ENCODE measurements around the gene ZNF473. TPM values are rescaled to one million over a fixed set of nuclear protein-coding genes. Genes with fewer than 3 reads are reported as not detected.

The ZNF473 gene
- total RNA-seq, 1 donor from 2014 or later: 9.7 TPM

DNA sequence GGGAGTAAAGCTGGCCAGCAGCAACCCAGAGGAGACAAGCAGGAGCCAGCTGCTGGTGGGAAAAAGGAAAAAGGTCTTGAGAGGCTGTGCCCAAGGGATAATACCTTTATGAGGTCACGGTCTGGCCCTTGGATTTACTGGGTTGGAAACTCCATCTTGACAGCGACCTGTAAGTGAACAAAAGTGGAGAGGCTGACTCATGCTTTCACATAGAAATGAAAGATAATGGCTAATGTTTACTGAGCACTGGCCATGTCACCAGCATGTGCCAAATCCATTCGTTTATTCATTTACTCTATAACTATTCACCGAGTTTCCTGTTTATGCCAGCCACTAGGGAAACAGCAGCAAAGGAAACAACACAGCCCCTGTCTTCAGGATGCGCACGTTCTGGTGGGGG lies 5.3 kb upstream of the ZNF473 start:
- peaks cover 12% of the 10 kb centered on the region for H3K36me3 Mint-ChIP-seq (ENCODE audit: low read depth, unreplicated experiment)
- no peaks in the 10 kb centered on the region for H3K9me3 ChIP-seq (ENCODE audit: insufficient read depth, low read depth, low read length)
- H3K27me3 Mint-ChIP-seq (ENCODE audit: low read depth, unreplicated experiment): no peaks in the 10 kb centered on the region
- peaks cover 18% of the 10 kb centered on the region for H3K36me3 ChIP-seq (ENCODE audit: insufficient read depth, low read length)
- H3K27me3 ChIP-seq (ENCODE audit: insufficient read depth, low read length): no peaks in the 10 kb centered on the region
- peaks cover 3% of the 10 kb centered on the region for H3K4me1 Mint-ChIP-seq (ENCODE audit: low read depth, unreplicated experiment)
- peaks cover 29% of the 10 kb centered on the region for H4K20me1 ChIP-seq (ENCODE audit: insufficient read depth, low read length)
- no peak overlapping the region for H2AFZ ChIP-seq (ENCODE audit: low read depth, low read length)
- peaks cover 7% of the 10 kb centered on the region for H3K4me1 ChIP-seq (ENCODE audit: insufficient read depth, low read length)
- peaks cover 42% of the 10 kb centered on the region for H3K79me2 ChIP-seq (ENCODE audit: insufficient read depth, low read length)
- no peak for FAIRE-seq
- H3K9me3 Mint-ChIP-seq (ENCODE audit: unreplicated experiment): no peaks in the 10 kb centered on the region
- DNase-seq (ENCODE audit: low read depth): peak; percentile 25
- no peak overlapping the region for H3K4me2 ChIP-seq (ENCODE audit: low read length)
- no peak for TF ChIP-seq EZH2 (IDR thresholded peaks at IDR 0.05; ENCODE audit: insufficient read depth, low read length)
- no peak for TF ChIP-seq CTCF (IDR thresholded peaks at IDR 0.05; ENCODE audit: insufficient read depth, low read depth, low read length)
- H3K9ac ChIP-seq (ENCODE audit: low read length): no peak overlapping the region
- H3K27ac Mint-ChIP-seq (ENCODE audit: unreplicated experiment): no peak overlapping the region
- H3K4me3 Mint-ChIP-seq (ENCODE audit: unreplicated experiment): no peak overlapping the region
- H3K27ac ChIP-seq (ENCODE audit: low read depth, low read length): no peak overlapping the region
- no peak overlapping the region for H3K4me3 ChIP-seq (ENCODE audit: insufficient read depth, low read depth, low read length)

GRCh38 chr19:50022823-50023222 lies 3.0 kb upstream of the ZNF473 start:
- peaks cover 26% of the 10 kb centered on the region for H4K20me1 ChIP-seq (ENCODE audit: insufficient read depth, low read length)
- H3K27me3 ChIP-seq (ENCODE audit: insufficient read depth, low read length): no peaks in the 10 kb centered on the region
- TF ChIP-seq CTCF (IDR thresholded peaks at IDR 0.05; ENCODE audit: insufficient read depth, low read depth, low read length): no peak
- no peak for TF ChIP-seq EZH2 (IDR thresholded peaks at IDR 0.05; ENCODE audit: insufficient read depth, low read length)
- no peak overlapping the region for H3K4me2 ChIP-seq (ENCODE audit: low read length)
- H3K27ac ChIP-seq (ENCODE audit: low read depth, low read length): no peak overlapping the region
- Mint-ChIP-seq H3K36me3 (ENCODE audit: low read depth, unreplicated experiment) (peaks cover 9% of the 10 kb centered on the region), H3K27me3 (ENCODE audit: low read depth, unreplicated experiment) (no peaks in the 10 kb centered on the region), H3K9me3 (ENCODE audit: unreplicated experiment) (peaks cover 5% of the 10 kb centered on the region), H3K4me1 (ENCODE audit: low read depth, unreplicated experiment) (peaks cover 10% of the 10 kb centered on the region), H3K27ac (ENCODE audit: unreplicated experiment) (no peak overlapping the region), H3K4me3 (ENCODE audit: unreplicated experiment) (peak overlapping the region; percentile 4)
- peaks cover 62% of the 10 kb centered on the region for H3K79me2 ChIP-seq (ENCODE audit: insufficient read depth, low read length)
- H3K9me3 ChIP-seq (ENCODE audit: insufficient read depth, low read depth, low read length): no peaks in the 10 kb centered on the region
- H3K9ac ChIP-seq (ENCODE audit: low read length): no peak overlapping the region
- DNase-seq (ENCODE audit: low read depth) (no peak), FAIRE-seq (no peak)
- peaks cover 4% of the 10 kb centered on the region for H3K36me3 ChIP-seq (ENCODE audit: insufficient read depth, low read length)
- H3K4me3 ChIP-seq (ENCODE audit: insufficient read depth, low read depth, low read length): no peak overlapping the region
- peaks cover 10% of the 10 kb centered on the region for H3K4me1 ChIP-seq (ENCODE audit: insufficient read depth, low read length)
- no peak overlapping the region for H2AFZ ChIP-seq (ENCODE audit: low read depth, low read length)

DNA sequence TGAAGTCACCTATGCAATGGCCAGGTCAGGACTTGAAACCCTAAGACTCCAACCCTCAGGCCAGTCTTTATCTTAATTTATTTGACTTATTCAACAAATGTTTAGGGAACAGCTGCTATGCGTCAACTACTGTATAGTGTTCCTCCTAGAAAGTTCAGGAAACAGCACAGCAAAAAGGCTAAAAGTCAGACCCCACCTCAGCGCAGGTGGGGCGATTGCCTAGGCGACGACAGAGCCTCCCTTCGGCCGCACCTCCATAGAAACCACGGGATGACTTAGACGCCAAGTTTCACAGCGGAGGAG lies 1.1 kb upstream of the ZNF473 start:
- H3K27ac Mint-ChIP-seq (ENCODE audit: unreplicated experiment): peak overlapping the region; percentile 47
- Histone ChIP-seq H3K79me2 (ENCODE audit: insufficient read depth, low read length) (peaks cover 74% of the 10 kb centered on the region), H3K9me3 (ENCODE audit: insufficient read depth, low read depth, low read length) (no peaks in the 10 kb centered on the region), H2AFZ (ENCODE audit: low read depth, low read length) (peak overlapping the region; percentile 95), H3K4me2 (ENCODE audit: low read length) (peak overlapping the region; percentile 84), H3K4me3 (ENCODE audit: insufficient read depth, low read depth, low read length) (peak overlapping the region; percentile 95), H3K4me1 (ENCODE audit: insufficient read depth, low read length) (peaks cover 10% of the 10 kb centered on the region), H3K27ac (ENCODE audit: low read depth, low read length) (peak overlapping the region; percentile 96), H4K20me1 (ENCODE audit: insufficient read depth, low read length) (peaks cover 29% of the 10 kb centered on the region), H3K36me3 (ENCODE audit: insufficient read depth, low read length) (peaks cover 2% of the 10 kb centered on the region), H3K9ac (ENCODE audit: low read length) (peak overlapping the region; percentile 95), H3K27me3 (ENCODE audit: insufficient read depth, low read length) (no peaks in the 10 kb centered on the region)
- peak overlapping the region; percentile 100 for H3K4me3 Mint-ChIP-seq (ENCODE audit: unreplicated experiment)
- peaks cover 5% of the 10 kb centered on the region for H3K9me3 Mint-ChIP-seq (ENCODE audit: unreplicated experiment)
- H3K36me3 Mint-ChIP-seq (ENCODE audit: low read depth, unreplicated experiment): peaks cover 10% of the 10 kb centered on the region
- TF ChIP-seq EZH2 (IDR thresholded peaks at IDR 0.05; ENCODE audit: insufficient read depth, low read length) (no peak), CTCF (IDR thresholded peaks at IDR 0.05; ENCODE audit: insufficient read depth, low read depth, low read length) (no peak)
- H3K27me3 Mint-ChIP-seq (ENCODE audit: low read depth, unreplicated experiment): no peaks in the 10 kb centered on the region
- FAIRE-seq (no peak), DNase-seq (ENCODE audit: low read depth) (no peak)
- peaks cover 10% of the 10 kb centered on the region for H3K4me1 Mint-ChIP-seq (ENCODE audit: low read depth, unreplicated experiment)
